ENCODE results near the gene PARVB.

PARVB gene

DNA sequence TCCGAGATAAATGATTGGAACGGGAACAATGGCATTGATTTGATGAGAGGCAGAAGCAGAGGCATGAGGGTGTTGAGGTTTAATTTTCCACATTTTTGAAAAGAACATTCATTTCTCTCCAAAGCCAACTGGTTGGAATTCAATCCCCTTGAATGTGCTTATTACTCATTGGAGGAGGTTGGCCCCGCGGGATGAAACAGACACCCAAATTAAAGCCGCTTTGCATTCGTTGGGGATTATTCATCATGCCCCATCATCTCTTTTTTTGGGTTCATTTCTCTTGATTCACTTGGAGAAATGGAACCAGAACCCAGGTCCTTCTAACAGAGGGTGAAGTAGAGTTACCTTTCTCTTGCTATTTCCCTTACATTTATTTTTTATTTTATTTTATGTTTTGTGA lies 109.1 kb downstream of the PARVB start:
- DNase-seq (ENCODE audit: low read depth in 2 of 2): no peak

DNA sequence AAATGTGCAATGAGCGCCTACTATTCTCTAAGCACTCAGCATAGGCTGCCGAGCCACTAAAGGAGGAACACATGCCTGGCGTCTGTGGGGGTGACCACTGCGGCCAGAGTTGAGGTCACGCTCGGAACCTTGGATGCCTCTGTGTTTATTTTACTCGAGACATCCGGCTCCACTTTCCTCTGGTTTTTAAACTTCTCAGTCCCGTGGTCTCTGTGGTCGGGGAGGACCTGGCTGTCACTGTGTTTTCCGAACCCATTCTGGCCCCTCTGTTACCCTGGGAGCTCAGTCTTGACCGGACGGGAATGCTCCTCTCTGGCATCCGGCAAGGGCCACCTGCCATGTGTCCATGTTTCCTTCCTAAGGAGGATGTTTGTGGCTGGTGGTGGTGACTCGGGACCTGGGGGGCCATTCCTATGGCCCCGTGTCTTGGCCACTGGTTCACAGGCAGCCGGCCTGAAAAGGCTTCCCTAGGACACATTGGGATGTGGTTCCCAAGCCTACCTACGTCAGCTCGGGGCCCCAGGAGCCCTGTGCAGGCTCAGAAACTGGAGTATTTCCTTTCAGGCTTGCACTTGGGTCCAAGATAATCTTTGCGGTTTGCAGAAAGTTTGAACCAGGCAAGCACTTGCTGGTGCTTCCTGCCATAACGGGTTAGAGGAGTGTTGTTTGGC lies 109.9 kb downstream of the PARVB start:
- DNase-seq (ENCODE audit: low read depth in 2 of 2): no peak

DNA sequence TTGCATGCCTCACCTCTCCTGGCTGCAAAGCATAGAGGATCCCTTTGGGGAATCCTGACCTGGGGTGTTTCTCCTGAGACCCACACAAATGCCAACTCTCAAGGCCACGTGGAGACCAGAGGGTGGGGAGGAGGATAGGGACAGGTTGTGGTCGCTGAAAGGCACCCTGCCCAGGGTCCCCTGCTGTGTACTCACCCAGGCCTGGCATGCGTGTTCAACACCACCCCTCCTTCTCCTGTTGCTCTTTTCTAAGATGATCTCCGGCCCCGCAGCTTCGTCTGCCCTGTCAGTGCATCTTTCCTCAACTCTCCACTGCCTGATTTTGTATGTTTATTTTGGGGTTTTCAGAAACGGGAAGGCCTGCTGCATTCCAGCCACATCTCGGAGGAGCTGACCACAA lies 112.0 kb downstream of the PARVB start:
- DNase-seq (ENCODE audit: low read depth in 2 of 2): no peak

DNA sequence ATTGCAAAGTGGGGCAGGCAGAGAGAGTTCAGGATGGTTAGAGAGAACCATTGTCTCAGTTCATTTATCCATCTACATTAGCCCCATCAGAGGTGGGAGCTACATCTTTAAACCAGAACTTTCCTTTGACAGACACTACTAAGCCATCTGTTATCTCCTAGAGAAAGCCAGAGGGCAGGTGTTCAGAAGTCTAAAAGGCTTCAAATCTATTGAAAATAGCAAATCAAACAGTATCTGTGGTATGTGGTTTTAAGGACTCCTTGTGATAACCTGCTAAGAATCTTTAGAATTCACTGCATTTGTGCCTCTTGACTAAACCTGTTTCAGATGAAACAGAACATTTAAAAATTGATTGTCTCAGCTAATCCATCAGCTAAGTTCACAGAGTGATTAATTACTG lies 112.7 kb downstream of the PARVB start:
- no peak for DNase-seq (ENCODE audit: low read depth in 2 of 2)

DNA sequence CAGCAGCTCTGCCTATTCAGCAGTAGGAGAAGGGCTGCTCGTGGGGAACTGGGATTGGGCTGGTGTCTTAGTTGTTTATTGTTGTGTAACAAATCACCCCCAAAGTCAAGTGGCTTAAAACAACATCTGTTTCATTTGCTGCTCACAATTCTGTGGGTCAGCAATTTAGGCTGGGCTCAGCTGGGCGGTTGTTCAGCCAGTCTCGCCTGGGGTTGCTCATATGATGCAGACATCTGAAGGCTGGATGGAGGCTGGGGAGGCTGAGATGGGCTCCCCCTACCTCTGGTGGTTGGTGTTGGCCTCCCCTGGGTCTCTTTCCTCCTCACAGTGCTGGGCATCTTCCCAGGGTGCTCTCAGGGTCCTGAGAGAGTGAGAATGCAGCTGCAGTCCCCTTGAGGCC lies 113.3 kb downstream of the PARVB start:
- DNase-seq (ENCODE audit: low read depth in 2 of 2): no peak

DNA sequence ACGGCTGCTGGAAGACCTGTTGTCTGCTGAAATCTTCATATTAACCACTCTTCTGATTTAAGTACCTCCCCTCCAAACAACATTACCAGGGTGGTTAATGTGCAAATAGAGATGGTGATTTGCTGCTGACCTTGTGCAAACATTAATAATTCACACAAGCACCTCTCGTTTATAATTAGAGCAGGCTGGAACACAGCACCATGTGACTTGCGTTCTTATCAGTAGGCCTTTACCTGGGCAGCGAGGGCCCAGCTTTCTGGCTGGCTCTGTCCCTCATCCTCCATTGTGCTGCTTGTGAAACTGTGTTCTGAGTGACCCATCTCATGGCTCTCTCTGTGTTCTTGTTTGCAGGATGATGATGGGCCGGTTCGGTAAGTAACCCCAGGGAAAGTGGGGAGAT lies 115.7 kb downstream of the PARVB start:
- no peak for DNase-seq (ENCODE audit: low read depth in 2 of 2)

DNA sequence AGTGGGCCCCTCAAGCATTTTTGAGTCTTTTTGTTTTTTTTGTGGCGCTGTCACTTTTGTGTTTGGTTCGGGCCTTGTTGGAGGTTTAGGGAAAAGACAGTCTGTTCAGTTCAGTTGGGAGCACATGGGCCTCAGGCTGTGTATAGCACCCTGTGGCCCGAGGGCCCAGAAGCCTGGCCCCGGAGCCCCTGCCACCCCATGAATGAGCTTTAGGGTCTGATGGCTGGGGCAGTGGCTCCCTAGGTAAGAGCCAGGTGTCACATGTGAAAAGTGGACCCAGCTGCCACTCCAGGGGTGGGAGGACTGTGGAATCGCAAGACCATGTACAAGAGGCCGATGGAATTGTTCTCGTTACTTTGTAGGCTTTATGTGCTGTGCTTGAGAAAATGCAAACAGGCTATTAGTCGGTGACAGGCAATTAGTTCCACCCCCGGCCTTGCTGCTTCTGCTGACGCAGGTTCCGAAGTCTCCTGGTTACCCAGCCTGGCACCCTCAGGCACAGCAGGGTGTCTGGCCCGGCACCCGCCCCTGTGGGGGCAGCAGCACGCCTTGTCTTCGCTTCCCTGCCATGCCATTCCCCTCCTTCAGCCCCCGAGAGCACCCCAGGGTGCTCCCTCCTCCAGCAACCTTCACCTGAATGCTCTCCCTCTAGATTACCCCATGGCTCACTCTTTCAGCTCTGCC lies 118.5 kb downstream of the PARVB start:
- no peak for DNase-seq (ENCODE audit: low read depth in 2 of 2)

DNA sequence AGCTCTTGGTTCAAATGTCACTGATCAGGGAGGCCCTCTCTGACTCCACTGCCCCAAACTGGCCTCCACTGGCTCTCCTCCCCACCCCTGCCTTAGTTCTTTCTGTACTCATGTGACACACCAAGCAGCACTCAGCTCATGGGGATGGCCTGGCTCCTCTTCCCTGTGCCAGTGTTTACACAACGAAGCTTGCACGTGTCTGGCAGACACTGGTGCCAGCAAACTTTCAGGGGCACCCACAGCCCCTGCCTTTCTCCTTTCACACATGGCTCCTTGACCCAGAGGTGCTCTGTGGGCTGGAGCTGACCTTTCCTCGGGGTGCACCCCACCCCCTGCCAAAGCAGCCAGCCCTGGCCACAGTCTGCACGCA lies 119.0 kb downstream of the PARVB start:
- no peak for DNase-seq (ENCODE audit: low read depth in 2 of 2)

DNA sequence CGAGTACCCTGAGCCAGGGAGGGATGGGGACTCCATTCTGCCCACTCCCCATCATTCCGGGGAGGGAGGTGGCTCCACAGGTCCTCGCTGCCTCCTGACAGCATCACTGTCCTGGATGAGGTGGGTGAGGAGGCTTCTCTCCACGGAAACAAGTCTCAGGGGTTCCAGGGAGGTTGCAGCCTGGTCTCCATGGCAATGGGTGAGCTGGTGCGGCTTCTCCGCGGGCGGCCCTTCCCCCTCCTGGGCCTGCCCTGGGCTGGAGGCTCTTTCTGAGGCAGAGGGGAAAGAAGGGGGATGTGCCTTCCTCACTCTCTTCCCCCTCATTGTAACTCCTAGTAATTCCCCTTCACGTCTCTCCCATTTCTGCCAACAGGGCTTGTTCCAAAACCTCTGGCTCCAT lies 119.5 kb downstream of the PARVB start:
- no peak for DNase-seq (ENCODE audit: low read depth in 2 of 2)

DNA sequence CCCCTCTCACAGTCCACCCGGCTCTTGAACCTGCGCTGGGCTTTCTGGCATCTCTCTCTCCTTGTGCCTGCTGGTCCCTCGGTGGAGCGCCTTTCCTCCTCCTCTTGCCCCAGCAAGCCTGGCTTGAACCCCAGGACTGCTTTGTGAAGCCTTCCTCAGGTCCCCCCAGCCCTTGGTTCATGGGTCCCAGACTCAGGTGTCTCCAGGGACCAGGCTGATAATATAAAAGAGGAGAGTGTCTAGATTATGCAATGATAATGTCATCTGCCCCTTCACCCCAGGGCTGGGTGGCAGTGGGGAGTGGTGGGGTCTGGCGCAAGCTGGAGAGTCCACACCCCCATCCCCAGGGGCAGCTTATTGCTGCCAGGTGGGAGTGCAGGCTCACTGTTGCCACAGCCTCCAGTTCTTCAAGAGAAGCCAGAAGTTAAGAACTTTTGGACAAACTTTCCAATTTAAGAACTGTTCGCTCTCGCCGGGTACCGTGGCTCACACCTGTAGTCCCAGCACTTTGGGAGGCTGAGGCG lies 120.0 kb downstream of the PARVB start:
- no peak for DNase-seq (ENCODE audit: low read depth in 2 of 2)

DNA sequence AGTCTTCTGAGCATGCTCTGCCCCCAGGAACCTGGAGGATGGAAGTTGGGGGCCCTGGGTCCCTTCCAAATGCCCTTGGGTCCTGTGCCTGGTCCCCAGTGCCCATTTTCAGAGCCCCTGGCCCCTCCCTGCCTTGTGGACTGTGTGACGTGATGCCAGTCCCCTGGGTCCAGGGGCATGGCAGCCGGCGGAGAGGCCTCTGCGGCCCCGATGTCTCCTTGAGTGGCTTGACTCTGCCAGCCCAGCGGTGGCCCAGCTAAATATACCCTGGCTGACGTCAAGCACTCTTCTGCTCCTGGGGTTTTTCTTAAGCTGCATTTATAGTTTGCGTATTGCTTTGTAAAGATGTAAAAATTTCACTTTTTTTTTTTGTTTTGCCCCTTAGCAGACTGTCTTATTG lies 121.4 kb downstream of the PARVB start:
- DNase-seq (ENCODE audit: low read depth in 2 of 2): no peak

DNA sequence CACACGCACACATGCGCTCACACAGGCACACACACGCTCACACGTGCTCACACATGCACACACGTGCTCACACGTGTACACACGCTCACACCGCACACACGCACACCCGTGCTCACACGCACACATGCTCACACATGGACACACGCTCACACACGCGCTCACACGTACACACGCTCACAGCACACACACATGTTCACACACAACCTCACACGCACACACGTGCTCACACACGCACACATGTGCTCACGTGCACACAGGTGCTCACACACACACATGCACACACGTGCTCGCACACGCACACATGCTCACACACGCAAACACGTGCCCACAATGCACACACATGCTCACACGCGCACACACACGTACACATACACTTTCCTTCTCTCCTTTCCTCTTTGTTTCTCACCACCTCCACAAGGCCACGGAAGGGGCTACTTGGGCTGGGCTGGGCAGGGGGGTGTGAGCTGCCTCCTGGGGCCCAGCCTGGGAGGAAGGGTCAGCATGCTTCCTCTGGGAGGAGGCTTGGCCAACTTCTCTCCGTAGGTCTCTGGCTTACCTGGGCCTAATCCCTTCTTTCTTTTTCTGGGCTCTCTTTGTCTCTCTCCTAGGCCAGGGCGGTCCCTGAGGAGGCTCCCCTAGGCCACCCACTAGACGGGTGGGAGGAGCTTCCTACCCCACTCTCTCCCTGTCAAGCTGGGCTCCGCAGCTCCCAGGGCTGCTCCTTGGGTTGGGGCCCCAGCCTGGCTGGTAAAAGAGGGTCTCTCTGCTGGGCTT lies 122.2 kb downstream of the PARVB start:
- DNase-seq (ENCODE audit: low read depth in 2 of 2): no peak

DNA sequence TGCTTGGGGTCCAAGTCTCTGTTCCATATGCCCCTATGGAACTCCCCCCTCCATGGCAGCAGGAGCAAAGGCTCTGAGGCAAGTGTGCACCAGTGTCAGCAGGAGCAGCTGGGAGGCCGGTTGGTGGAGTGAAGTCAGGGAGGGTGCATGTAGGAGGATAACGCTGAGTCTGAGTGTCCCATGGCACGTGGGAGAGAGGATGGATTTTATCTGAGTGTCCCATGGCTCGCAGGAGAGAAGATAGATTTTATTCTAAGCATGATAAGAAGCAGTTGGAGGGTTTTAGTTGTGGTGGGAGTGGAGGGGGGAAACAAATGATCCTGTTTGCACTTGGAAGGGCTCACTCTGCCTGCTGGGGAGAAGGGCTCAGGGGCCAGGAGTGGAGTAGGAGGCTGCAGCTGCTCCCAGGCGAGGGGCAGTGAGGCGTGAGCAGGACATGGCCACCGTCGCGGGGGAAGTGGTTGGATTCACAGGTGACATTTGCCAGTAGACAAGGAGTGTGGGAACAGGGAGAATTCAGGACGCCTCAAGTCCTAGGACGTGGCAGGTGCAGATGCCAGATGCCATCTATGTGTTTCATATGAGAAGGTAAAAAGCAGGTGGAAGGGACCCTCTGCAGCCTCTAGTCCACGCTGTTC lies 123.0 kb downstream of the PARVB start:
- DNase-seq (ENCODE audit: low read depth in 2 of 2): no peak

DNA sequence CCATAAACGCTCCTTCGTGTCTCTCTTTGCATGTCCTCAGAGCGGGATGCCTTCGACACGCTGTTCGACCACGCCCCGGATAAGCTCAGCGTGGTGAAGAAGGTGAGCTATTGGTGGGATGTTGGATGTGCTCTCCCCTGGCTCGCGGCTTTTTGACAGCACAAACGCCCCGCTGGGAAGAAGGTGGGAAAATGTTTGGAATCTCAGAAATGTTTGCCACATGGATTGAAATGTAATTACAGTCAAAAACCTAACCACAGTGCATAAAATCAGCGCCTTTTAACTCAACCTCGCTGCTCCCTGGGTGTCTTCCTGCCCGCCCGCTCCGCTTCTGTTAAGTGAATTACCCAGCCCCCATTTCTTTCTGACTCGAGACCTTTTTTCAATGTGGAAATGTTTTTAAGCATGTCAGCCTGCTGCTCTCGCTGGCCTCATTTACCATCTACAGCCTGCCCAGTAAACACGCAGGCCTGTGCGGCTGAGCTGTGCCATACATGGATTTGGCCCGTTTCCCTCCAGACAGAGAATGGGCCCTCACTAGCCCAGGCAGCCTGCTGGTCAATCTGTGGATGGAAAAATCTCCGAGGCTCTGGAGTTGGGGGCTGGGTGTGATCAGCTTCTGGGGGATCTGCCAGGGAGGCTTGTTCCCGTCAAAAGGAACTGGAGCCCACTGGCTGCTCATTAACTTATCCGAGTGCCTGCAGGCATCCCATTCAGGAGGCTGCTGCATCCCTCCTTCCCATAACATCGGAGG lies 123.9 kb downstream of the PARVB start:
- DNase-seq (ENCODE audit: low read depth in 2 of 2): no peak

DNA sequence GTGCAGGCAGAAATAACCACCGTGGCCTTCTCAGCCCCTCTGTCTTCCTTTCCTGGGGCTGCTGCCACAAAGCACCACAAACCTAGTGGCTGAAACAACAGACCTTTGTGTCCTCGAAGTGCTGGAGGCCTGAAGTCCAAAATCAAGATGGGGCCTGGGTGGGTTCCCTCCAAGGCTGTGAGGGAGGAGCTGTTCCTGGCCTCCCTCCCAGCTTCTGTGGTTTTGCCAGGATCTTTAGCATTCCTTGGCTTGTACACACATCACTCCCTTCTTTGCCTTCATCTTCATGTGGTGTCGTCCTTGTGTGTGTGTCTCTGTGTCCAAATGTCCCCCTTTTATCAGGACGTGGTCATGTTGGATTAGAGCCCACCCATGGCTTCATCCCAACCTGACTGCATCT lies 127.6 kb downstream of the PARVB start:
- DNase-seq (ENCODE audit: low read depth in 2 of 2): no peak

DNA sequence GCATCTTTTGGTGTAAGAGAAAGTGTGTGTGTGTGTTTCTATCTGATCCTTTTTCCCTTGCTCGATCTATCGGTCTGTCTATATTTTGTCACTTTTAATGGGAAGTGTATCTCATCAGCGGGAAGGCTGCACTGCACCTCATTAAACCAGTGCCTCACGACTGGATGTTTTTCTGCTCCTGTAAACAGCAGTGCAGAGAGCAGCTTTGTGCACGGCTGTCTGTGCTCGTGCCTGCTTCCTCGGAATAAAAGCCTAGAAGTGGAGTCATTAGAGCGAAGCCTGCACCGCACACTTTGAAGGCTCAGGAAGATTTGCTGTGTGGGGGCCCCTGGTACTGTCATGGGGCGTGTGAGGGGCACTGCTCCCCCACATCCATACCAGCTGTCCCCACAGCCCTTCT lies 129.6 kb downstream of the PARVB start:
- no peak for DNase-seq (ENCODE audit: low read depth in 2 of 2)

DNA sequence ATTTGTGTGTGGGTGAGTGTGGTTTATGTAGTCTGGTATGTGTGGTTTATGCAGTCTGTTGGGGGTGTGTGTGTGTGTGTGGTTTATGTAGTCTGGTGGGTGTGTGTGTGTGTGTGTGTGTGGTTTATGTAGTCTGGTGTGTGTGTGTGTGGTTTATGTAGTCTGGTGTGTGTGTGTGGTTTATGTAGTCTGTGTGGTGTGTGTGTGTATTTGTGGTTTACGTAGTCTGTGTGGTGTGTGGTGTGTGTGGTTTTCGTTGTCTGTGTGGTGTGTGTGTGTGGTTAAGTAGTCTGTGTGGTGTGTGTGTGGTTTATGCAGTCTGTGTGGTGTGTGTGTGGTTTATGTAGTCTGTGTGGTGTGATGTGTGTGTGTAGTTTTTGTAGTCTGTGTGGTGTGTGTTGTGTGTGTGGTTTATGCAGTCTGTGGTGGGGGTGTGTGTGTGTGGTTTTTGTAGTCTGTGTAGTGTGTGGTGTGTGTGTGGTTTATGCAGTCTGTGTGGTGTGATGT lies 130.4 kb downstream of the PARVB start:
- no peak for DNase-seq (ENCODE audit: low read depth in 2 of 2)

DNA sequence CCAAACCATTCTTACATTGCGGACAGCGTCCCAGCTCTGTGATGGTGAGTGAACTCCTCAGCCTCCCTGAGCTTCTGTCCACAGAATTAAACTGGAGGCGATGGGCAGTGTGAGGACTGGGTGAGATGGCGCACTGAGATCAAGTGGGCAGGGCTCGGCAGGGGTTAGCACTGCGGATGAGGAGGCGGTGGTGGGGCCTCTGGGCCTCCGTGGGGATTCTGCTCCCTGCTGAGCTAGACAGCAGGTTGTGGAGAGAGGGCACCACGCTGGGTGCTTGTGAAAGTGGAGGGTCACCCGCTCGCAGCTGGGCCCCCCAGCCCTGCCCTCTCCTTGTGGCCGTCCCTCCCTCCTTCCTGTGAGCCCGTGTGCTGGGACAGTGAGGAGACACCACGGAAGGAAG lies 131.0 kb downstream of the PARVB start:
- no peak for DNase-seq (ENCODE audit: low read depth in 2 of 2)

DNA sequence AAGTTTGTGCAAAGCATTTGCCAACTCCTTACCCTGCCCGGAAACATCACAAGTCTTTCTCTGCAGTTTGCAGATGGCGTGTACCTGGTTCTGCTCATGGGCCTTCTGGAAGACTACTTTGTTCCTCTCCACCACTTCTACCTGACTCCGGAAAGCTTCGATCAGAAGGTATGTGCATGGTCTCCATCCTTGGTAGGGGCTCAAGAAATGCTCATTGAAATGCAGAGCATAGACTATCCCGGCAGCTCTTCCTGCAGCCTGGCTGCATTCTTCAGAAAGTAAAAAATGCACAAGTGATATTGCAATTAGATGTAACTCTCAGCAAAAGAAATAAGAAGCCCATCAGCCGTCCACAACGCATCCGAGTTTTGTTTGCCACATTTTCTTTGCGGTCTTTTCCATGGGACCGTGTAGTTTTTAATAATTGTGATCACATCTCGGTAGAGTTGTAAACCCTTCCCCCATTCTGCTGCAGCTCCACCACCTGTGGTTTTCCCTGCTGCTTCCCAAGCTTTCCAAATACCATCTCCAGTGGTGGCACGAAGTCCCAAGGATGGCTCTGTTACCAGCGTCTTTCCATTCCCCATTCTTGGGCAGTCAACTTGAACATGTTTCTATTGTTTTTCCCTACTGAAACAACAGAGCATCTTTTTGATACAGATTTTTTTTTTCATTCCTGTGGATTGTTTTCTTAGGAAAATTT lies 134.0 kb downstream of the PARVB start:
- no peak for DNase-seq (ENCODE audit: low read depth in 2 of 2)

DNA sequence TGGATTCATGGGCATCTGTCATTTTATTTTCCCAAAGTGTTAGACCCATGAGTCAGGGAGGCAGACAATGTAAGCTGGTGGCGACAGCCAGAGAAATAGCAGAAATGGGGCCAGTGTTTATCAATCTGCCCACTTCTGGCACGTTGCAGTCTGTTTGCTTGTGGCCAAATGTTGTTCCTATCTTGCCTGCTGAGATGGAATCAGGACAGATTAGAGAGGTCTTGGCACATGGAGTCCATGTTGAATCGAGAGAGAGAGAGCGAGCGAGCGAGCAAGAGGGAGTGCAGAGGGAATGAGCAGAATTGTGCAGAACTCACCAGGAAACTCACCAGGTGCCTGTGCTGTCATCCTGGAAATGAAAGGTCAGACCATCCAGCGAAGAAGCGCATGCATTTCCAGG lies 134.7 kb downstream of the PARVB start:
- no peak for DNase-seq (ENCODE audit: low read depth in 2 of 2)

DNA sequence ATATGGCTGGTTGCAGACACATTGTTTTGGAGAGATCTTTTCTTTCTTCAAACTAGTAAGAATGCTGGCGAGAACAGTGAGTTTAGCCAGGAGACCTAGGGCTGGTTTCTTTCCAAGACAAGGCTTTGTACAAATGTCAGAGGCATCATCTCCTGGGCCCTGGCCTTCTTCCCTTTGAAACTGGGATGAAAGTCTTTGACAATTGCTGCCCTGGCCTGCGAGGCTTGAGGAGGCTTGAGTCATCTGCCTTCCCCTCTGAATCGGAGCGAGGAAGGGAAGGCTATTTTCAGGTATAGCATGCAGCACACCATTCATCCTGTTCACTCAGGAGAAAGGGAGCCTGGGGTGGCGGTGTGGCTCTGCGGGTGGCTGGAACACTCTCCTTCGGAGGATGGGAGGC lies 135.1 kb downstream of the PARVB start:
- DNase-seq (ENCODE audit: low read depth in 2 of 2): no peak

All from activated CD4-positive, alpha-beta T cell treated with anti-CD3 and anti-CD28 coated beads for 24 hours (primary cell).